Smooth muscle cell (in vitro differentiated cells): ENCODE results near the gene TBC1D32. TPM values are rescaled to one million over a fixed set of nuclear protein-coding genes. Genes with fewer than 3 reads are reported as not detected.

Source experiments
- DNase-seq: peaks from one replicate; lab custom pipeline; 2025; ENCODE audit not compliant: unreplicated experiment; lab: John Stamatoyannopoulos, UW
- H2AFZ ChIP-seq: fragments of 200-600 bp; sonication (generic); 2 replicates; pipeline ENCODE4 v1.6.0; 2016; ENCODE audit warnings: antibody characterized with exemption, low read depth, mild to moderate bottlenecking
- H3F3A ChIP-seq: fragments of 200-600 bp; sonication (generic); 2 replicates; pipeline ENCODE4 v1.6.0; 2017; ENCODE audit warnings: antibody characterized with exemption, low read depth
- H3K27ac ChIP-seq: fragments of 200-600 bp; sonication (generic); 2 replicates; pipeline ENCODE4 v1.5.1; 2016; ENCODE audit warnings: low read depth, mild to moderate bottlenecking
- H3K27me3 ChIP-seq: fragments of 200-600 bp; sonication (generic); 2 replicates; pipeline ENCODE4 v1.6.1; 2016; ENCODE audit warnings: low read depth, mild to moderate bottlenecking
- H3K36me3 ChIP-seq: fragments of 200-600 bp; sonication (generic); 2 replicates; pipeline ENCODE4 v1.5.1; 2016; ENCODE audit warnings: low read depth
- H3K4me1 ChIP-seq: fragments of 200-600 bp; sonication (generic); 2 replicates; pipeline ENCODE4 v1.5.1; 2016; ENCODE audit warnings: low read depth
- H3K4me2 ChIP-seq: fragments of 200-600 bp; sonication (generic); 2 replicates; pipeline ENCODE4 v1.6.0; 2016; ENCODE audit warnings: mild to moderate bottlenecking
- H3K4me3 ChIP-seq: fragments of 200-600 bp; sonication (generic); 2 replicates; pipeline ENCODE4 v1.5.1; 2016; ENCODE audit warnings: mild to moderate bottlenecking
- H3K79me2 ChIP-seq: fragments of 200-600 bp; sonication (generic); 2 replicates; pipeline ENCODE4 v1.6.0; 2016; ENCODE audit warnings: low read depth, mild to moderate bottlenecking
- H3K9ac ChIP-seq: fragments of 200-600 bp; sonication (generic); 2 replicates; pipeline ENCODE4 v1.6.0; 2016; ENCODE audit warnings: low read depth
- H3K9me3 ChIP-seq: fragments of 200-600 bp; sonication (generic); replicated peaks from 2 replicates; pipeline ENCODE4 v1.5.1; 2016; ENCODE audit warnings: low read depth
- H4K20me1 ChIP-seq: fragments of 200-600 bp; sonication (generic); 2 replicates; pipeline ENCODE4 v1.6.0; 2016; ENCODE audit warnings: low read depth
- CTCF ChIP-seq: fragments of 200-600 bp; sonication (generic); IDR thresholded peaks from 2 replicates; pipeline ENCODE4 v1.5.1; 2017; ENCODE audit warnings: borderline replicate concordance, mild to moderate bottlenecking, antibody characterized with exemption; ENCODE audit not compliant: insufficient read depth, poor library complexity, severe bottlenecking
- WGBS: methylation state at CpG from one replicate; pipeline ENCODE4 v1.1.7; 2016; ENCODE audit warnings: low lambda C conversion rate; 5-methylcytosine and 5-hydroxymethylcytosine counted together
- polyA plus RNA-seq: library from polyadenylated mRNA; unstranded; fragments of >200 nt; fragmentation: Nextera tagmentation; extraction: Ambion mirVana; gene quantifications from 2 replicates; pipeline ENCODE4 v1.2.1, GENCODE V29; 2016
- total RNA-seq: library from RNA; depleted of rRNA; stranded (reverse); fragments of >200 nt; gene quantifications from 2 replicates; pipeline ENCODE4 v1.2.3, GENCODE V29; 2014

TBC1D32 gene
- total and polyA plus RNA-seq, 2 experiments from 2014 or later, result 4.2 to 14.5 TPM

GRCh38 chr6:121347484-121347883, 13.2 kb upstream of the TBC1D32 start:
- no peaks in the 10 kb centered on the region for H3K9me3 ChIP-seq
- no peaks in the 10 kb centered on the region for H3F3A ChIP-seq
- H3K36me3 ChIP-seq, result no peaks in the 10 kb centered on the region
- no peak overlapping the region for H3K27ac ChIP-seq
- H3K4me2 ChIP-seq, result no peak overlapping the region
- TF ChIP-seq CTCF, result no peak
- no peaks in the 10 kb centered on the region for H3K27me3 ChIP-seq
- H3K79me2 ChIP-seq, result no peaks in the 10 kb centered on the region
- no peak overlapping the region for H3K9ac ChIP-seq
- 86% methylated on average over 3 of the region's 3 CpGs for WGBS
- no peak overlapping the region for H3K4me3 ChIP-seq
- no peak for DNase-seq
- H2AFZ ChIP-seq, result no peak overlapping the region
- H4K20me1 ChIP-seq, result no peaks in the 10 kb centered on the region
- no peaks in the 10 kb centered on the region for H3K4me1 ChIP-seq

- no peak overlapping the region for H3K4me2 ChIP-seq
- no peak for TF ChIP-seq CTCF
- H2AFZ ChIP-seq, result no peak overlapping the region
- no peaks in the 10 kb centered on the region for H3K79me2 ChIP-seq
- no peaks in the 10 kb centered on the region for H3K4me1 ChIP-seq
- H3K36me3 ChIP-seq, result no peaks in the 10 kb centered on the region
- no peak overlapping the region for H3K27ac ChIP-seq
- 90% methylated on average over 2 of the region's 2 CpGs for WGBS
- no peak overlapping the region for H3K9ac ChIP-seq
- no peak overlapping the region for H3K4me3 ChIP-seq
- DNase-seq, result no peak
- H3K27me3 ChIP-seq, result no peaks in the 10 kb centered on the region
- no peaks in the 10 kb centered on the region for H3K9me3 ChIP-seq
- H4K20me1 ChIP-seq, result no peaks in the 10 kb centered on the region
- no peaks in the 10 kb centered on the region for H3F3A ChIP-seq
Measured at GRCh38 chr6:121344539-121344938, 10.3 kb upstream of the TBC1D32 start.

GRCh38 chr6:121339639-121340226, 5.5 kb upstream of the TBC1D32 start:
- Histone ChIP-seq H3F3A (no peaks in the 10 kb centered on the region), H3K9me3 (no peaks in the 10 kb centered on the region), H3K27me3 (no peaks in the 10 kb centered on the region), H3K36me3 (no peaks in the 10 kb centered on the region), H2AFZ (no peak overlapping the region), H4K20me1 (no peaks in the 10 kb centered on the region), H3K9ac (no peak overlapping the region), H3K4me1 (no peaks in the 10 kb centered on the region), H3K4me2 (no peak overlapping the region), H3K79me2 (no peaks in the 10 kb centered on the region), H3K4me3 (no peak overlapping the region), H3K27ac (no peak overlapping the region)
- WGBS, result 96% methylated on average over 12 of the region's 12 CpGs
- no peak for TF ChIP-seq CTCF
- DNase-seq, result no peak

GRCh38 chr6:121338956-121339355, 4.7 kb upstream of the TBC1D32 start:
- no peaks in the 10 kb centered on the region for H3F3A ChIP-seq
- no peak overlapping the region for H3K4me3 ChIP-seq
- no peak overlapping the region for H2AFZ ChIP-seq
- TF ChIP-seq CTCF, result no peak
- H3K4me2 ChIP-seq, result no peak overlapping the region
- DNase-seq, result no peak
- no peaks in the 10 kb centered on the region for H3K27me3 ChIP-seq
- no peaks in the 10 kb centered on the region for H3K36me3 ChIP-seq
- peaks cover under 1% of the 10 kb centered on the region for H3K79me2 ChIP-seq
- 83% methylated on average over 2 of the region's 2 CpGs for WGBS
- H4K20me1 ChIP-seq, result no peaks in the 10 kb centered on the region
- H3K27ac ChIP-seq, result no peak overlapping the region
- H3K9ac ChIP-seq, result no peak overlapping the region
- H3K4me1 ChIP-seq, result no peaks in the 10 kb centered on the region
- no peaks in the 10 kb centered on the region for H3K9me3 ChIP-seq
